ENCODE results near the gene AGAP1. TPM values are rescaled to one million over a fixed set of nuclear protein-coding genes. Genes with fewer than 3 reads are reported as not detected.
A peak's percentile ranks its signal among the peaks of the same experiment; 100 is the strongest.

AGAP1 gene
- total and polyA plus RNA-seq, 7 donors = 4.2 to 21.6 (median 16.6) TPM

DNA sequence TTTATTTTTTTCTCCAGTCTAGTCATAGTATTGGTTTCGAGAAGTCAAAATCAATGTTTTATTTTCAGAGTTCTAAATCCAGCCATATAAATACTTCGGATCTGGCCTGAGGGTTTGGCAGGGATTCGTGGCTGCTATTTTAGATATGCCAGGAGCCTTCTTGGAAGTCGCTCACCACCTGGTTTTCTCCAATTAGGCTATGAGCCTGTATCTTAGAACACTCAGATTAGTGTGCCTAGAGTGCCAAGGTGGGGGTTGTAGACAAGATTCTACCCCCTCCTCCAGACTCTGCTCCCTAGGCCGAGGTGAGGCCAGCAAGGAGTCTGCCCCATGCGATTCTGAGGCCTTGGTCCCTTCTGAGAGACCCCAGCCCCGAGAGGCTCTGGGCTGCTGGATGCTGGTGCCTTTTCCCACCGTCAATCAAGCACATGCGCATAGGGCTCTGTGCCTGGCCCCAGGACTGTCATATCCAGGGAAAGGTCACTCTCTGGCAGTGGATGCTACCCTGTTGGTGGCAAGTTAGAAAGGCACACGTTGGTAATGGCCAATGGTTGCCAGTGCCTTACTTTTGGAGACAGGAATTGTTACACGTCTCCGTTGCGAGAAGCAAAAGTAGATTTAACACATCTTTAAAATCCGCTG, 197.1 kb downstream of the AGAP1 start:
- H3K27ac ChIP-seq = no peak overlapping the region
- H3K36me3 ChIP-seq (ENCODE audit: insufficient read depth in 1 of 2, low read depth in 1 of 2) = no peaks in the 10 kb centered on the region
- intact Hi-C loops (cut with DNase I) = no loop called here
- H3K4me3 ChIP-seq = no peak overlapping the region
- H3K9me3 ChIP-seq = no peaks in the 10 kb centered on the region
- H3K27me3 ChIP-seq (ENCODE audit: insufficient read depth in 3 of 3, low read length in 2 of 3) = no peaks in the 10 kb centered on the region
- 40 to 68% (median 53%) methylated on average over 14 of the region's 14 CpGs for WGBS, 3 donors
- peaks cover 35% of the 10 kb centered on the region for H3K4me1 ChIP-seq
- peak in 2 of 4 donors; percentile 30 to 44 for ATAC-seq
- no peak for DNase-seq
- TF ChIP-seq, protein P1, sequence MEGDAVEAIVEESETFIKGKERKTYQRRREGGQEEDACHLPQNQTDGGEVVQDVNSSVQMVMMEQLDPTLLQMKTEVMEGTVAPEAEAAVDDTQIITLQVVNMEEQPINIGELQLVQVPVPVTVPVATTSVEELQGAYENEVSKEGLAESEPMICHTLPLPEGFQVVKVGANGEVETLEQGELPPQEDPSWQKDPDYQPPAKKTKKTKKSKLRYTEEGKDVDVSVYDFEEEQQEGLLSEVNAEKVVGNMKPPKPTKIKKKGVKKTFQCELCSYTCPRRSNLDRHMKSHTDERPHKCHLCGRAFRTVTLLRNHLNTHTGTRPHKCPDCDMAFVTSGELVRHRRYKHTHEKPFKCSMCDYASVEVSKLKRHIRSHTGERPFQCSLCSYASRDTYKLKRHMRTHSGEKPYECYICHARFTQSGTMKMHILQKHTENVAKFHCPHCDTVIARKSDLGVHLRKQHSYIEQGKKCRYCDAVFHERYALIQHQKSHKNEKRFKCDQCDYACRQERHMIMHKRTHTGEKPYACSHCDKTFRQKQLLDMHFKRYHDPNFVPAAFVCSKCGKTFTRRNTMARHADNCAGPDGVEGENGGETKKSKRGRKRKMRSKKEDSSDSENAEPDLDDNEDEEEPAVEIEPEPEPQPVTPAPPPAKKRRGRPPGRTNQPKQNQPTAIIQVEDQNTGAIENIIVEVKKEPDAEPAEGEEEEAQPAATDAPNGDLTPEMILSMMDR (IDR thresholded peaks at IDR 0.05) = no peak

GRCh38 chr2:235692076-235692475, 198.2 kb downstream of the AGAP1 start:
- TF ChIP-seq, protein P1 (IDR thresholded peaks at IDR 0.05) = no peak
- intact Hi-C loops (cut with DNase I) = no loop called here
- DNase-seq (no peak), ATAC-seq (no peak)
- Histone ChIP-seq H3K4me1 (peaks cover 35% of the 10 kb centered on the region), H3K36me3 (ENCODE audit: insufficient read depth in 1 of 2, low read depth in 1 of 2) (no peaks in the 10 kb centered on the region), H3K27ac (no peak overlapping the region), H3K27me3 (ENCODE audit: insufficient read depth in 3 of 3, low read length in 2 of 3) (no peaks in the 10 kb centered on the region), H3K9me3 (no peaks in the 10 kb centered on the region), H3K4me3 (no peak overlapping the region)
- 70 to 83% (median 74%) methylated on average over 10 of the region's 10 CpGs for WGBS, 3 donors

DNA sequence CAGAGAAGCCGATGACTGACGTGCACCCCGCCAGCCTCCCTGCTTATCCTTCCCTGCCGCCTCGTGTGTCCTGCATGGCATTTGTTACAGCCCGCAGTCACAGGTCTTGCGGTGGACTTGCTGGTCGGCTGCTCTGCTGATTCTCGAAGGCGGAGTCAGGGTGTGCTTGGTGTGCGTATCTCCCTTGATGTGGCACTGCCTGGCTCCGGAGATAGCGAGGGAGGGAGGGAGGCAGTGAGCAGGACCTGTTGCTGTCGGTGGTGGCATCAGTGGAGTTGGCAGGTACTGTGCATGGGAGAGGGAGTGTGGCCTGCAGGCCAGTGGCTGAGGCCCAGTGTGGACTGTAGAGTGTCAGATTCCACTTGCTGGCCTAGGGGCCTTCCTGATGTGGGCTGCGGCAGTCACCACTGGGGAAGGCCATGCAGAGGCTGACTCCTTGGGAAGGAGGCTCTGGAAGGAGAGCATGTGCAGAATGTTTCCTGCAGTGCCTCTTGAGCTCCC, 198.9 kb downstream of the AGAP1 start:
- Histone ChIP-seq H3K4me1 (peaks cover 35% of the 10 kb centered on the region), H3K9me3 (no peaks in the 10 kb centered on the region), H3K36me3 (ENCODE audit: insufficient read depth in 1 of 2, low read depth in 1 of 2) (no peaks in the 10 kb centered on the region), H3K4me3 (no peak overlapping the region), H3K27me3 (ENCODE audit: insufficient read depth in 3 of 3, low read length in 2 of 3) (no peaks in the 10 kb centered on the region), H3K27ac (no peak overlapping the region)
- WGBS, 3 donors = 81 to 93% (median 88%) methylated on average over 15 of the region's 15 CpGs
- TF ChIP-seq, protein P1 (IDR thresholded peaks at IDR 0.05) = no peak
- intact Hi-C loops (cut with DNase I) = no loop called here
- no peak for ATAC-seq
- no peak for DNase-seq

- Histone ChIP-seq H3K36me3 (ENCODE audit: insufficient read depth in 1 of 2, low read depth in 1 of 2) (no peaks in the 10 kb centered on the region), H3K4me3 (no peak overlapping the region), H3K27ac (no peak overlapping the region), H3K9me3 (no peaks in the 10 kb centered on the region), H3K4me1 (peaks cover 35% of the 10 kb centered on the region), H3K27me3 (ENCODE audit: insufficient read depth in 3 of 3, low read length in 2 of 3) (no peaks in the 10 kb centered on the region)
- ATAC-seq (no peak), DNase-seq (no peak)
- TF ChIP-seq, protein P1 (IDR thresholded peaks at IDR 0.05) = no peak
- WGBS, 3 donors = 95 to 97% (median 97%) methylated on average over 10 of the region's 10 CpGs
- intact Hi-C loops (cut with DNase I) = no loop called here
These were observed 199.4 kb downstream of the AGAP1 start for GRCh38 chr2:235693279-235693678.
